ENCODE measurements around the gene XCR1.

DNA sequence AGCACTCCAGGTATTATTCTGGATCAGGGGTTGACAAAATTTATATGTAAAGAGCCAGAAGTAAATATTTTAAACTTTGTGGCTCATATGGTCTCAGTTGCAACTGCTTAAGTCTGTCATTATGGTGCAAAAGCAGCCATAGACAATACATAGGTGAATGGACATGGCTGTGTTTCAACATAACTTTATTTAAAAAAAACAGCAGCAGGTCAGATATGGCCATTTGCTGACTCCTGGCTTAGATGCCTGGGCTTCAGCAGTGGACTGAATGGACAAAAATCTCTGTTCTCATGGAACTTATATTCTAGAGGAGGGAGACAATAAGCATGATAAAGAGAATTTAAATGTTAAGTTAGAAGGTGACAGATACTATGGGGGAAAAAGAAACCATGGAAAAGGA is 20.0 kb downstream of the XCR1 start:
- TF ChIP-seq, protein P1, sequence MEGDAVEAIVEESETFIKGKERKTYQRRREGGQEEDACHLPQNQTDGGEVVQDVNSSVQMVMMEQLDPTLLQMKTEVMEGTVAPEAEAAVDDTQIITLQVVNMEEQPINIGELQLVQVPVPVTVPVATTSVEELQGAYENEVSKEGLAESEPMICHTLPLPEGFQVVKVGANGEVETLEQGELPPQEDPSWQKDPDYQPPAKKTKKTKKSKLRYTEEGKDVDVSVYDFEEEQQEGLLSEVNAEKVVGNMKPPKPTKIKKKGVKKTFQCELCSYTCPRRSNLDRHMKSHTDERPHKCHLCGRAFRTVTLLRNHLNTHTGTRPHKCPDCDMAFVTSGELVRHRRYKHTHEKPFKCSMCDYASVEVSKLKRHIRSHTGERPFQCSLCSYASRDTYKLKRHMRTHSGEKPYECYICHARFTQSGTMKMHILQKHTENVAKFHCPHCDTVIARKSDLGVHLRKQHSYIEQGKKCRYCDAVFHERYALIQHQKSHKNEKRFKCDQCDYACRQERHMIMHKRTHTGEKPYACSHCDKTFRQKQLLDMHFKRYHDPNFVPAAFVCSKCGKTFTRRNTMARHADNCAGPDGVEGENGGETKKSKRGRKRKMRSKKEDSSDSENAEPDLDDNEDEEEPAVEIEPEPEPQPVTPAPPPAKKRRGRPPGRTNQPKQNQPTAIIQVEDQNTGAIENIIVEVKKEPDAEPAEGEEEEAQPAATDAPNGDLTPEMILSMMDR (IDR thresholded peaks at IDR 0.05; ENCODE audit: poor library complexity), result no peak
- TF ChIP-seq EZH2 (IDR thresholded peaks at IDR 0.05; ENCODE audit: borderline replicate concordance), result no peak
- no peak for TF ChIP-seq EZH2phosphoT487 (IDR thresholded peaks at IDR 0.05; ENCODE audit: low read depth, severe bottlenecking, unreplicated experiment)
